GM23338 (cell line): ENCODE measurements around the gene MYCBP2. TPM values are rescaled to one million over a fixed set of nuclear protein-coding genes. Genes with fewer than 3 reads are reported as not detected.

Source experiments
- ATAC-seq: fragments of 200-7000 bp; cut with Tn5 transposase; 3 replicates; pipeline ENCODE4 v1.9.1; 2020
- DNase-seq: peaks from one replicate; pipeline ENCODE4 v3.0.0-alpha.2; 2015; ENCODE audit warnings: low spot score
- H2AFZ ChIP-seq: fragments of 200-600 bp; sonication (generic); 2 replicates; pipeline ENCODE4 v1.8.0; 2016; ENCODE audit warnings: antibody characterized with exemption, mild to moderate bottlenecking, moderate library complexity
- H3F3A ChIP-seq: fragments of 200-600 bp; sonication (generic); replicated peaks from 2 replicates; pipeline ENCODE4 v1.8.0; 2017; ENCODE audit warnings: antibody characterized with exemption, mixed run types, low read depth
- H3K27ac ChIP-seq: fragments of 200-600 bp; sonication (generic); 2 replicates; pipeline ENCODE4 v1.6.1; 2016; ENCODE audit warnings: low read depth
- H3K27me3 ChIP-seq: fragments of 200-600 bp; sonication (generic); 2 replicates; pipeline ENCODE4 v1.8.0; 2016; ENCODE audit warnings: mild to moderate bottlenecking, mixed run types, moderate library complexity; ENCODE audit not compliant: insufficient read depth
- H3K36me3 ChIP-seq: fragments of 200-600 bp; sonication (generic); 2 replicates; pipeline ENCODE4 v1.8.0; 2016; ENCODE audit warnings: mild to moderate bottlenecking; ENCODE audit not compliant: insufficient read depth
- H3K4me1 ChIP-seq: fragments of 200-600 bp; sonication (generic); 2 replicates; pipeline ENCODE4 v1.8.0; 2016; ENCODE audit warnings: mild to moderate bottlenecking, moderate library complexity; ENCODE audit not compliant: insufficient read depth
- H3K4me2 ChIP-seq: fragments of 200-600 bp; sonication (generic); 2 replicates; pipeline ENCODE4 v1.7.1; 2017; ENCODE audit warnings: mixed run types
- H3K4me3 ChIP-seq: fragments of 200-600 bp; sonication (generic); 2 replicates; pipeline ENCODE4 v1.6.1; 2016; ENCODE audit warnings: mixed run types
- H3K79me2 ChIP-seq: fragments of 200-600 bp; sonication (generic); replicated peaks from 2 replicates; pipeline ENCODE4 v1.8.0; 2017; ENCODE audit warnings: mild to moderate bottlenecking; ENCODE audit not compliant: insufficient read depth
- H3K9me2 ChIP-seq: fragments of 200-600 bp; sonication (generic); 2 replicates; pipeline ENCODE4 v1.8.0; 2017; ENCODE audit not compliant: insufficient read depth
- H4K20me1 ChIP-seq: fragments of 200-600 bp; sonication (generic); replicated peaks from 2 replicates; pipeline ENCODE4 v1.8.0; 2017; ENCODE audit warnings: mild to moderate bottlenecking; ENCODE audit not compliant: insufficient read depth
- H3K27ac Mint-ChIP-seq: 2 replicates; pipeline ENCODE4 v1.8.0; 2020; ENCODE audit warnings: inconsistent platforms, mild to moderate bottlenecking, moderate library complexity, mixed read lengths
- H3K27me3 Mint-ChIP-seq: 3 replicates; pipeline ENCODE4 v1.8.0; 2022; ENCODE audit warnings: low read depth, mild to moderate bottlenecking, moderate library complexity, mixed read lengths, inconsistent platforms; ENCODE audit not compliant: insufficient read depth, poor library complexity
- H3K36me3 Mint-ChIP-seq: 3 replicates; pipeline ENCODE4 v1.8.0; 2021; ENCODE audit warnings: low read depth, mild to moderate bottlenecking, inconsistent platforms, moderate library complexity, mixed read lengths
- H3K4me1 Mint-ChIP-seq: 3 replicates; pipeline ENCODE4 v1.8.0; 2020; ENCODE audit warnings: mild to moderate bottlenecking, inconsistent platforms, mixed read lengths
- H3K4me3 Mint-ChIP-seq: 3 replicates; pipeline ENCODE4 v1.8.0; 2021; ENCODE audit warnings: moderate library complexity, mild to moderate bottlenecking, inconsistent platforms, mixed read lengths
- H3K9me3 Mint-ChIP-seq: 3 replicates; pipeline ENCODE4 v1.8.0; 2020; ENCODE audit warnings: moderate library complexity, mild to moderate bottlenecking, inconsistent platforms, mixed read lengths
- CREB1 ChIP-seq: fragments of 250-450 bp; sonication (Bioruptor Pico); IDR thresholded peaks from 2 replicates; pipeline ENCODE4 v1.5.0; 2020; ENCODE audit warnings: low read depth, mild to moderate bottlenecking, moderate library complexity
- EZH2 ChIP-seq: fragments of 200-600 bp; sonication (generic); IDR thresholded peaks from one replicate; pipeline ENCODE4 v1.8.0; 2017; ENCODE audit warnings: antibody characterized with exemption, mild to moderate bottlenecking, low read depth; ENCODE audit not compliant: unreplicated experiment
- JUNB ChIP-seq: IDR thresholded peaks from one replicate; pipeline ENCODE4 v1.6.1; 2016; ENCODE audit warnings: antibody characterized with exemption; ENCODE audit not compliant: unreplicated experiment
- NANOG ChIP-seq: IDR thresholded peaks from 2 replicates; pipeline ENCODE4 v1.6.1; 2016; ENCODE audit warnings: antibody characterized with exemption, borderline replicate concordance
- POLR2AphosphoS5 ChIP-seq: IDR thresholded peaks from 2 replicates; pipeline ENCODE4 v1.6.1; 2016; ENCODE audit warnings: antibody characterized with exemption, low read depth
- REST ChIP-seq: IDR thresholded peaks from one replicate; pipeline ENCODE4 v1.6.1; 2018; ENCODE audit warnings: antibody characterized with exemption; ENCODE audit not compliant: unreplicated experiment
- STAT1 ChIP-seq: IDR thresholded peaks from one replicate; pipeline ENCODE4 v1.6.1; 2016; ENCODE audit warnings: antibody characterized with exemption; ENCODE audit not compliant: unreplicated experiment
- ZNF114 ChIP-seq: fragments of 250-450 bp; sonication (Bioruptor Pico); IDR thresholded peaks from 2 replicates; pipeline ENCODE4 v1.5.0; 2020; ENCODE audit warnings: mild to moderate bottlenecking, moderate library complexity
- ZNF331 ChIP-seq: fragments of 250-450 bp; sonication (Bioruptor Pico); IDR thresholded peaks from 2 replicates; pipeline ENCODE4 v1.5.0; 2020; ENCODE audit warnings: low read depth, mild to moderate bottlenecking, moderate library complexity
- polyA plus RNA-seq: library from polyadenylated mRNA; unstranded; fragments of >200 nt; fragmentation: Nextera tagmentation; extraction: Ambion mirVana; gene quantifications from 2 replicates; pipeline ENCODE4 v1.2.1, GENCODE V29; 2016
- total RNA-seq: library from RNA; depleted of rRNA; stranded (reverse); fragments of >200 nt; shearing (Covaris generic); gene quantifications from 2 replicates; pipeline ENCODE4 v1.2.3, GENCODE V29; 2014
- TF ChIP-seq, protein P1 (sequence below): IDR thresholded peaks from 2 replicates; pipeline ENCODE4 v1.6.1; 2016; ENCODE audit warnings: antibody characterized with exemption
- TF ChIP-seq, protein P2 (sequence below), 2 experiments: fragments of 200-600 bp in 1 of 2; sonication (generic) in 1 of 2; conservative IDR thresholded peaks; 2 replicates each; pipeline versions ENCODE4 v1.5.1 to v1.6.1; 2016 to 2017; ENCODE audit warnings: antibody characterized with exemption in 2 of 2, low read depth in 2 of 2, mild to moderate bottlenecking in 2 of 2, moderate library complexity in 1 of 2

The MYCBP2 gene
- total and polyA plus RNA-seq, 2 experiments from 2014 or later = 54.6 to 77.2 TPM

GRCh38 chr13:77319536-77319935 is 7.4 kb downstream of the MYCBP2 start:
- H3K9me2 ChIP-seq = no peaks in the 10 kb centered on the region
- H3K4me1 ChIP-seq = peaks cover 8% of the 10 kb centered on the region; the same call in 1 of the 2 replicates
- H4K20me1 ChIP-seq = peaks cover 13% of the 10 kb centered on the region
- H3K36me3 Mint-ChIP-seq = no peaks in the 10 kb centered on the region
- TF ChIP-seq CREB1 (no peak), JUNB (no peak), ZNF114 (CRISPR knock-in tag) (no peak), ZNF331 (CRISPR knock-in tag) (no peak), REST (no peak), POLR2AphosphoS5 (no peak), NANOG (no peak), EZH2 (no peak), STAT1 (no peak)
- TF ChIP-seq, protein P1, sequence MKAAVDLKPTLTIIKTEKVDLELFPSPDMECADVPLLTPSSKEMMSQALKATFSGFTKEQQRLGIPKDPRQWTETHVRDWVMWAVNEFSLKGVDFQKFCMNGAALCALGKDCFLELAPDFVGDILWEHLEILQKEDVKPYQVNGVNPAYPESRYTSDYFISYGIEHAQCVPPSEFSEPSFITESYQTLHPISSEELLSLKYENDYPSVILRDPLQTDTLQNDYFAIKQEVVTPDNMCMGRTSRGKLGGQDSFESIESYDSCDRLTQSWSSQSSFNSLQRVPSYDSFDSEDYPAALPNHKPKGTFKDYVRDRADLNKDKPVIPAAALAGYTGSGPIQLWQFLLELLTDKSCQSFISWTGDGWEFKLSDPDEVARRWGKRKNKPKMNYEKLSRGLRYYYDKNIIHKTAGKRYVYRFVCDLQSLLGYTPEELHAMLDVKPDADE = no peak
- TF ChIP-seq, protein P2, sequence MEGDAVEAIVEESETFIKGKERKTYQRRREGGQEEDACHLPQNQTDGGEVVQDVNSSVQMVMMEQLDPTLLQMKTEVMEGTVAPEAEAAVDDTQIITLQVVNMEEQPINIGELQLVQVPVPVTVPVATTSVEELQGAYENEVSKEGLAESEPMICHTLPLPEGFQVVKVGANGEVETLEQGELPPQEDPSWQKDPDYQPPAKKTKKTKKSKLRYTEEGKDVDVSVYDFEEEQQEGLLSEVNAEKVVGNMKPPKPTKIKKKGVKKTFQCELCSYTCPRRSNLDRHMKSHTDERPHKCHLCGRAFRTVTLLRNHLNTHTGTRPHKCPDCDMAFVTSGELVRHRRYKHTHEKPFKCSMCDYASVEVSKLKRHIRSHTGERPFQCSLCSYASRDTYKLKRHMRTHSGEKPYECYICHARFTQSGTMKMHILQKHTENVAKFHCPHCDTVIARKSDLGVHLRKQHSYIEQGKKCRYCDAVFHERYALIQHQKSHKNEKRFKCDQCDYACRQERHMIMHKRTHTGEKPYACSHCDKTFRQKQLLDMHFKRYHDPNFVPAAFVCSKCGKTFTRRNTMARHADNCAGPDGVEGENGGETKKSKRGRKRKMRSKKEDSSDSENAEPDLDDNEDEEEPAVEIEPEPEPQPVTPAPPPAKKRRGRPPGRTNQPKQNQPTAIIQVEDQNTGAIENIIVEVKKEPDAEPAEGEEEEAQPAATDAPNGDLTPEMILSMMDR (conservative IDR thresholded peaks at IDR 0.05; ENCODE audit: low read depth in 2 of 2) = no peak
- H3K79me2 ChIP-seq = peaks cover 97% of the 10 kb centered on the region
- no peak for DNase-seq
- peaks cover 33% of the 10 kb centered on the region for H3K4me1 Mint-ChIP-seq
- H2AFZ ChIP-seq = no peak overlapping the region
- no peaks in the 10 kb centered on the region for H3K36me3 ChIP-seq
- no peaks in the 10 kb centered on the region for H3K9me3 Mint-ChIP-seq
- H3K4me3 ChIP-seq = no peak overlapping the region
- no peaks in the 10 kb centered on the region for H3K27me3 ChIP-seq
- no peak overlapping the region for H3K4me3 Mint-ChIP-seq
- no peak for ATAC-seq
- no peak overlapping the region for H3K27ac ChIP-seq
- no peaks in the 10 kb centered on the region for H3F3A ChIP-seq
- H3K4me2 ChIP-seq = no peak overlapping the region
- peaks cover 1% of the 10 kb centered on the region for H3K27me3 Mint-ChIP-seq
- H3K27ac Mint-ChIP-seq = no peak overlapping the region
